ENCODE results near the gene TTC3. TPM values are rescaled to one million over a fixed set of nuclear protein-coding genes. Genes with fewer than 3 reads are reported as not detected.

Gene TTC3
- total RNA-seq, 1 experiment from 2014 or later, result 92.8 TPM

DNA sequence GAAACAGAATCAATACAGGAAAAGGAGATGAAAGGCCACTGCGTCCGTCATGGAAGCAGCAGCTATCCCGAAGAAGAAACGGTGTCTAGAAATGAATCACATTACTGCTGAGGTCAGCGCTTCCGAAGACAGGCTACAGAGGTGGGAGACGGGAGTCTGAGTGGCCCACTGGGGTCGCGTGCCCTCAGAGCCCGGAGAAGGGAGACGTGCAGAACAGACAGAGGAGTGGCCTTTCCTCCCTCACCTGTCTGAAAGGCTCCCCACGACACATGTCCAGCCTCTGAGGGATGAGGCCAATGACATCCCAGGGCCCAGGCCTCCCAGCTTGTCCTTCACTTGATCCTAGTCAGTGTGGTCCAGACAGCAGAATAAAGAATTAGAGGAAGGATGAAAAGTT is 158.2 kb downstream of the TTC3 start:
- intact Hi-C loops (cut with micrococcal nuclease; ENCODE audit: unreplicated experiment), result no loop called here
- no peaks in the 10 kb centered on the region for H3K9me3 ChIP-seq
- Mint-ChIP-seq H3K4me1 (ENCODE audit: low read depth, unreplicated experiment) (peaks cover 5% of the 10 kb centered on the region), H3K27me3 (ENCODE audit: insufficient read depth, unreplicated experiment) (no peaks in the 10 kb centered on the region), H3K4me3 (ENCODE audit: unreplicated experiment) (no peak overlapping the region), H3K36me3 (ENCODE audit: insufficient read depth, unreplicated experiment) (peaks cover 42% of the 10 kb centered on the region), H3K9me3 (ENCODE audit: unreplicated experiment) (no peaks in the 10 kb centered on the region), H3K27ac (ENCODE audit: unreplicated experiment) (no peak overlapping the region)
- no peaks in the 10 kb centered on the region for H3K4me1 ChIP-seq
- no peak overlapping the region for H3K4me3 ChIP-seq (ENCODE audit: low read depth, low read length)
- no peak for DNase-seq
- CTCF ChIA-PET, result no interaction called here
- no peaks in the 10 kb centered on the region for H3K27me3 ChIP-seq (replicated peaks; ENCODE audit: control insufficient read depth, insufficient read depth, low read length)
- BruUV-seq (replicated peaks), result no TSS peak
- TF ChIP-seq, protein P1, sequence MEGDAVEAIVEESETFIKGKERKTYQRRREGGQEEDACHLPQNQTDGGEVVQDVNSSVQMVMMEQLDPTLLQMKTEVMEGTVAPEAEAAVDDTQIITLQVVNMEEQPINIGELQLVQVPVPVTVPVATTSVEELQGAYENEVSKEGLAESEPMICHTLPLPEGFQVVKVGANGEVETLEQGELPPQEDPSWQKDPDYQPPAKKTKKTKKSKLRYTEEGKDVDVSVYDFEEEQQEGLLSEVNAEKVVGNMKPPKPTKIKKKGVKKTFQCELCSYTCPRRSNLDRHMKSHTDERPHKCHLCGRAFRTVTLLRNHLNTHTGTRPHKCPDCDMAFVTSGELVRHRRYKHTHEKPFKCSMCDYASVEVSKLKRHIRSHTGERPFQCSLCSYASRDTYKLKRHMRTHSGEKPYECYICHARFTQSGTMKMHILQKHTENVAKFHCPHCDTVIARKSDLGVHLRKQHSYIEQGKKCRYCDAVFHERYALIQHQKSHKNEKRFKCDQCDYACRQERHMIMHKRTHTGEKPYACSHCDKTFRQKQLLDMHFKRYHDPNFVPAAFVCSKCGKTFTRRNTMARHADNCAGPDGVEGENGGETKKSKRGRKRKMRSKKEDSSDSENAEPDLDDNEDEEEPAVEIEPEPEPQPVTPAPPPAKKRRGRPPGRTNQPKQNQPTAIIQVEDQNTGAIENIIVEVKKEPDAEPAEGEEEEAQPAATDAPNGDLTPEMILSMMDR (IDR thresholded peaks at IDR 0.05; ENCODE audit: insufficient read depth in 1 of 2, low read depth in 1 of 2, low read length in 1 of 2, severe bottlenecking in 1 of 2, unreplicated experiment in 1 of 2), result no peak
- H3K36me3 ChIP-seq (ENCODE audit: control insufficient read depth, insufficient read depth, low read length), result peaks cover 3% of the 10 kb centered on the region
- POLR2A ChIA-PET, result no interaction called here

GRCh38 chr21:37231671-37232070 is 158.6 kb downstream of the TTC3 start:
- Histone ChIP-seq H3K27me3 (replicated peaks; ENCODE audit: control insufficient read depth, insufficient read depth, low read length) (no peaks in the 10 kb centered on the region), H3K36me3 (ENCODE audit: control insufficient read depth, insufficient read depth, low read length) (peaks cover 3% of the 10 kb centered on the region), H3K9me3 (no peaks in the 10 kb centered on the region), H3K4me3 (ENCODE audit: low read depth, low read length) (no peak overlapping the region), H3K4me1 (no peaks in the 10 kb centered on the region)
- H3K36me3 Mint-ChIP-seq (ENCODE audit: insufficient read depth, unreplicated experiment), result peaks cover 39% of the 10 kb centered on the region
- H3K4me1 Mint-ChIP-seq (ENCODE audit: low read depth, unreplicated experiment), result peaks cover 5% of the 10 kb centered on the region
- CTCF ChIA-PET, result no interaction called here
- DNase-seq, result no peak
- H3K4me3 Mint-ChIP-seq (ENCODE audit: unreplicated experiment), result no peak overlapping the region
- TF ChIP-seq, protein P1 (IDR thresholded peaks at IDR 0.05; ENCODE audit: insufficient read depth in 1 of 2, low read depth in 1 of 2, low read length in 1 of 2, severe bottlenecking in 1 of 2, unreplicated experiment in 1 of 2), result no peak
- POLR2A ChIA-PET, result no interaction called here
- intact Hi-C loops (cut with micrococcal nuclease; ENCODE audit: unreplicated experiment), result no loop called here
- no peaks in the 10 kb centered on the region for H3K27me3 Mint-ChIP-seq (ENCODE audit: insufficient read depth, unreplicated experiment)
- no peaks in the 10 kb centered on the region for H3K9me3 Mint-ChIP-seq (ENCODE audit: unreplicated experiment)
- BruUV-seq (replicated peaks), result no TSS peak
- no peak overlapping the region for H3K27ac Mint-ChIP-seq (ENCODE audit: unreplicated experiment)

DNA sequence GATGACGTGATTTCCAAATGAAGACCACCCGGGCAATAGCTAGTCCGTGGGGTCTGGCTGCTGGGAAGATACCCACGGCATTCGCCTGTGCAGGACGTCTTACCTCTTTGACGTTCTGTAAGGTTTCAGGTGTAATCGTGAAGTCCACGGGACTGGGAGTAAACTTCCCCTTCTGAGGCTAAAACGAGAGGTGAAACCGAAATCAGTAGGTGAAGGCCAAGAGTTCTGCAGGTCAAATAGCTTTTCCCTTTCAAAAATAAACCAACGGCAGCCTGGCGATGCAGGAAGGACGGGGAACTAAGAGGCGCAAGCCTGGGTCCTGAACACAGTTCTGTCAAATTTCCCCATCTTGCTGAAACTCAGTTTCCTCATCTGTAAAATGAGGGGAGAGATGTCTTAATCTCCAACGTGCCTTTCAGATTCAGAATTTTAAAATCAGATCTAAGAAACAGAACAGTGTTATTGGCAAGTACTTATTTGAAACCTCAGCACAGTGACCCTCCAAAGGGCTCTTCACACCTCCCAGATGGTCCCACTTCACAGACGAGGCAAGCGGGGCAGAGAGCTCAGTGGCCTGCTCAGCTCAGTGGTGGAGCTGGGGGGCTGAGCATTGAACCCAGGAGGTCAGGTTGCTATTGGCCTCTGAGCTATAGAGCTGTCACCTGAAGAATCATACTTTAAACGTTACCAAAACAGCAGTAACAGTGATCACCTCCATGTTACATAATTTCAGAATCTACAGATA is 159.4 kb downstream of the TTC3 start:
- intact Hi-C loops (cut with micrococcal nuclease; ENCODE audit: unreplicated experiment), result no loop called here
- H3K36me3 Mint-ChIP-seq (ENCODE audit: insufficient read depth, unreplicated experiment), result peaks cover 39% of the 10 kb centered on the region
- CTCF ChIA-PET, result no interaction called here

More for the DNA sequence above, 159.4 kb downstream of the TTC3 start:
- no peak overlapping the region for H3K27ac Mint-ChIP-seq (ENCODE audit: unreplicated experiment)
- Histone ChIP-seq H3K27me3 (replicated peaks; ENCODE audit: control insufficient read depth, insufficient read depth, low read length) (no peaks in the 10 kb centered on the region), H3K36me3 (ENCODE audit: control insufficient read depth, insufficient read depth, low read length) (peaks cover 3% of the 10 kb centered on the region), H3K9me3 (no peaks in the 10 kb centered on the region), H3K4me3 (ENCODE audit: low read depth, low read length) (no peak overlapping the region), H3K4me1 (no peaks in the 10 kb centered on the region)
- no peak overlapping the region for H3K4me3 Mint-ChIP-seq (ENCODE audit: unreplicated experiment)
- no peaks in the 10 kb centered on the region for H3K9me3 Mint-ChIP-seq (ENCODE audit: unreplicated experiment)
- BruUV-seq (replicated peaks), result no TSS peak
- no peak for DNase-seq
- POLR2A ChIA-PET, result no interaction called here
- H3K4me1 Mint-ChIP-seq (ENCODE audit: low read depth, unreplicated experiment), result peaks cover 5% of the 10 kb centered on the region
- TF ChIP-seq, protein P1 (IDR thresholded peaks at IDR 0.05; ENCODE audit: insufficient read depth in 1 of 2, low read depth in 1 of 2, low read length in 1 of 2, severe bottlenecking in 1 of 2, unreplicated experiment in 1 of 2), result no peak
- no peaks in the 10 kb centered on the region for H3K27me3 Mint-ChIP-seq (ENCODE audit: insufficient read depth, unreplicated experiment)

All from Caco-2 (cell line).